Activated T-helper 1 cell treated with anti-CD3 and anti-CD28 coated beads, Interleukin-12 subunit alpha, Interleukin-12 subunit beta, Interleukin-2, Interleukin-4 antibody, amounts not matched to agents 30 ng/mL and 10 ng/mL and 1 ng/mL, durations not matched to agents 14 hours and 24 hours and 36 hours (primary cell): ENCODE results near the gene CCDC9B. TPM values are rescaled to one million over a fixed set of nuclear protein-coding genes. Genes with fewer than 3 reads are reported as not detected.

ENCODE experiments used
- DNase-seq: peaks from one replicate; pipeline ENCODE4 v3.0.0; 2021; ENCODE audit warnings: low spot score
- H3K27ac Mint-ChIP-seq: one replicate; pipeline ENCODE4 v1.8.0; 2021; ENCODE audit warnings: mild to moderate bottlenecking, mixed read lengths
- H3K27me3 Mint-ChIP-seq: one replicate; pipeline ENCODE4 v1.8.0; 2022; ENCODE audit warnings: mild to moderate bottlenecking, moderate library complexity, mixed read lengths; ENCODE audit not compliant: insufficient read depth
- H3K36me3 Mint-ChIP-seq: one replicate; pipeline ENCODE4 v1.8.0; 2021; ENCODE audit warnings: low read depth, mixed read lengths
- H3K4me1 Mint-ChIP-seq: one replicate; pipeline ENCODE4 v1.8.0; 2021; ENCODE audit warnings: low read depth, mixed read lengths
- H3K4me3 Mint-ChIP-seq: one replicate; pipeline ENCODE4 v1.8.0; 2021; ENCODE audit warnings: mild to moderate bottlenecking, moderate library complexity, mixed read lengths
- H3K9me3 Mint-ChIP-seq: one replicate; pipeline ENCODE4 v1.8.0; 2021; ENCODE audit warnings: mixed read lengths
- intact Hi-C: fragments of 100-400 bp; cut with micrococcal nuclease; formaldehyde crosslinking; loops from one replicate; pipeline ENCODE4 v1.15.1; 2024
- total RNA-seq: library from RNA; stranded (reverse); gene quantifications from 2 replicates; pipeline ENCODE4 v1.2.3, GENCODE V29; 2022

The CCDC9B gene
- total RNA-seq, 1 donor from 2014 or later = 0.21 TPM

- no peak overlapping the region for H3K27ac Mint-ChIP-seq
- peaks cover 43% of the 10 kb centered on the region for H3K4me1 Mint-ChIP-seq
- H3K36me3 Mint-ChIP-seq = peaks cover 8% of the 10 kb centered on the region
- intact Hi-C loops = no loop called here
- no peaks in the 10 kb centered on the region for H3K9me3 Mint-ChIP-seq
- no peak for DNase-seq
- no peak overlapping the region for H3K4me3 Mint-ChIP-seq
- H3K27me3 Mint-ChIP-seq = peaks cover 11% of the 10 kb centered on the region
These were observed 12.0 kb downstream of the CCDC9B start for GRCh38 chr15:40328751-40329150.

DNA sequence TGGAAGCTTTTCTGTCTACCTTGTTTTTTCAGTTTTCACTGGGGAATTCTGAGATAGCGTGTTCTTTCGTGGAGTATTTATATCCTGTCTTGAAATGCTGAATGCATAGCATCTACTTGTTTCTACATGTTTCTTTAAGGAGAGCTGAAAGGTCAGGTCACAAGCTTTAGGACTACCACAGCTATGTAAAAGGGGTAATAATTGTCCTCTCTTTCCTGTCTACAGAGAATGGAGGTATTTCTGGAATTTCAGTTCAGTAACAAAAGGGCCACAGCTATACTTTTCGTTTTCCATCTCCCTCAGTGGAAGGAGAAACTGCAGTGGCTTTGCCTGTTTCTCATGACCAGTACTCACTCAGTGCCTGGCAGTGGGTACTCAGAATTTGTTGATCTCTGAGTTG, 12.6 kb downstream of the CCDC9B start:
- Mint-ChIP-seq H3K36me3 (peaks cover 8% of the 10 kb centered on the region), H3K4me3 (no peak overlapping the region), H3K4me1 (peaks cover 40% of the 10 kb centered on the region), H3K9me3 (no peaks in the 10 kb centered on the region), H3K27ac (no peak overlapping the region), H3K27me3 (peaks cover 11% of the 10 kb centered on the region)
- intact Hi-C loops = no loop called here
- DNase-seq = no peak

- Mint-ChIP-seq H3K27ac (no peak overlapping the region), H3K36me3 (peaks cover 8% of the 10 kb centered on the region), H3K9me3 (no peaks in the 10 kb centered on the region), H3K27me3 (peaks cover 11% of the 10 kb centered on the region), H3K4me1 (peaks cover 45% of the 10 kb centered on the region), H3K4me3 (no peak overlapping the region)
- DNase-seq = no peak
- intact Hi-C loops = no loop called here
These were observed 13.3 kb downstream of the CCDC9B start for GRCh38 chr15:40327457-40327856.

- DNase-seq = no peak
- Mint-ChIP-seq H3K4me1 (peaks cover 58% of the 10 kb centered on the region), H3K9me3 (no peaks in the 10 kb centered on the region), H3K27me3 (peaks cover 11% of the 10 kb centered on the region), H3K36me3 (peaks cover 8% of the 10 kb centered on the region), H3K4me3 (peak overlapping the region; percentile 80), H3K27ac (no peak overlapping the region)
- intact Hi-C loops = no loop called here
These were observed 15.0 kb downstream of the CCDC9B start for GRCh38 chr15:40325700-40326099.

DNA sequence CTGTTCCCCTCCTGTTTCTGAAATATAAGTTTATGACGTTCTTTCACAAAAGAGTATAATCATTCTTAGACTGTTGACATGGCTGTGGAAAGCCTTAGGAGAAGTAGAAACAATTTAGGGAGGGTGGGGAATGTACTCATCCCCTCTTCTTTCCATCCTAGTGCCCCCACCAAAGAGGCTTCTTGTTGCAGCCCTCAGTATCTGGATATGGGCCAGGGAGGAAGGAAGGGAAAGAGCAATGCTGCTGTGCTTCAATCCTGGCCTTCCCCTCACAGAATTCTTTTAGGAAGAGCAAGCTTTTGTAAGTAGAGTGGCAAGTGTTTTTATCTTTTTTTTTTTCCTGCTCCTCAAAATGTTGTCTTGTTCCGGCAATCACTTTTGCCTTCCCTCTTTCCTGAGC, 15.6 kb downstream of the CCDC9B start:
- Mint-ChIP-seq H3K9me3 (no peaks in the 10 kb centered on the region), H3K27me3 (peaks cover 13% of the 10 kb centered on the region), H3K36me3 (peaks cover 8% of the 10 kb centered on the region), H3K4me1 (peaks cover 58% of the 10 kb centered on the region), H3K27ac (no peak overlapping the region), H3K4me3 (peak overlapping the region; percentile 80)
- intact Hi-C loops = no loop called here
- DNase-seq = no peak

DNA sequence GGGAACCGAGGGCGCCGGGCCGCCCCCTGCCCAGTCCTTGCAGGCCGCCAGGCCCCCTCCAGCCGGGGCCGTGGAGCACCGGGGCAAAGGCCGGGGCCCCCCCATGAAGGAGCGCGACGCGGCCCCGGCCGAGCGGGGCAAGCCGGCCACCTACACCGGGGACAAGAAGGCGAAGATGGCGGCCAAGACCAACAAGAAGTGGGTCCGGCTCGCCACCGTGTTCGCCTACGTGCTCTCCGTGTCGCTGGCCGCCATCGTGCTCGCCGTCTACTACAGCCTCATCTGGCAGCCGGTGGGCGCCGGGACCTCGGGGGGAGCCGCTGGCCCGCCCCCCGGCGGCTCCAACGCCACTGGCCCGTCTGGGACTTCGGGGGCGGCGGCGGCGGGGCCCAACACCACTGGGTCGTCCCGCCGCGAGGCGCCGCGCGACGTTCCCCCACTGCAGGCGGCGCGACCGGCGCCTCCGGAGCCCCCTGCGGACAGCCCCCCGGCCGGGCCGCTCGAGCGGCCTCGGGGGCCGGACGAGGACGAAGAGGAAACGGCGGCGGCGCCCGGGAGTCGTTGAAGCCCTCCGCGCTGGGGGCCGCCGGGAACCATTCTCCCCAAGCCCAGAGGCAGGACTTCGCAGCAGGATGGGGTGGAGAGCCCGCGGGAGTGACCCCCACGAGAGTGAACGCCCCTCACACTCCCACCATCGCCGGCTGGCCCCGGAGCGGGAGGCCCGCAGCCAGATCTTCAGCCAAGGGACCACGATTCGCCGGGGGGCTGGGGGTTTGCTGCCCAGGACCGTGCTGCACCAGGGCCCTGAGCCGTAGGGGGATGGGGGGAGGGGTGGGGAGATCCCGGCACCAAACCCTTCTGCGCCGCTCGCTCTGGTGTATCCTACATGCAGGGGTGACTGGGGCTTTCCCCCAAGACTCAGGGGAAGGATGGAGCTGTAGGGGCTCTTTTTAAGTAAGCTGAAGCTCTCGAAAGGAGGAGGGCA, 16.5 kb downstream of the CCDC9B start:
- H3K9me3 Mint-ChIP-seq = no peaks in the 10 kb centered on the region
- peak overlapping the region; percentile 80 for H3K4me3 Mint-ChIP-seq
- H3K4me1 Mint-ChIP-seq = peaks cover 58% of the 10 kb centered on the region
- H3K27me3 Mint-ChIP-seq = peaks cover 15% of the 10 kb centered on the region
- H3K27ac Mint-ChIP-seq = no peak overlapping the region
- intact Hi-C loops = loop anchor here (1.0 to 5.0 kb wide), 5 partner anchors 16 to 277 kb away; partner anchors contain the start of genes BMF and DISP2
- H3K36me3 Mint-ChIP-seq = peaks cover 8% of the 10 kb centered on the region
- peak; percentile 8 for DNase-seq

GRCh38 chr15:40323239-40323952, 17.3 kb downstream of the CCDC9B start, which contains the start of gene INAFM2:
INAFM2 (plus strand) TSS chr15:40323692; CDS start chr15:40324056, 364 bp downstream.
- Mint-ChIP-seq H3K9me3 (no peaks in the 10 kb centered on the region), H3K27me3 (peaks cover 15% of the 10 kb centered on the region), H3K4me1 (peaks cover 52% of the 10 kb centered on the region), H3K36me3 (peaks cover 8% of the 10 kb centered on the region), H3K27ac (no peak within 1 kb of the TSS), H3K4me3 (peak within 1 kb of the TSS; percentile 83)
- intact Hi-C loops = loop anchor here (1.0 to 5.0 kb wide), 5 partner anchors 15 to 276 kb away; partner anchors contain the start of genes BMF and DISP2
- peak; percentile 83 for DNase-seq

DNA sequence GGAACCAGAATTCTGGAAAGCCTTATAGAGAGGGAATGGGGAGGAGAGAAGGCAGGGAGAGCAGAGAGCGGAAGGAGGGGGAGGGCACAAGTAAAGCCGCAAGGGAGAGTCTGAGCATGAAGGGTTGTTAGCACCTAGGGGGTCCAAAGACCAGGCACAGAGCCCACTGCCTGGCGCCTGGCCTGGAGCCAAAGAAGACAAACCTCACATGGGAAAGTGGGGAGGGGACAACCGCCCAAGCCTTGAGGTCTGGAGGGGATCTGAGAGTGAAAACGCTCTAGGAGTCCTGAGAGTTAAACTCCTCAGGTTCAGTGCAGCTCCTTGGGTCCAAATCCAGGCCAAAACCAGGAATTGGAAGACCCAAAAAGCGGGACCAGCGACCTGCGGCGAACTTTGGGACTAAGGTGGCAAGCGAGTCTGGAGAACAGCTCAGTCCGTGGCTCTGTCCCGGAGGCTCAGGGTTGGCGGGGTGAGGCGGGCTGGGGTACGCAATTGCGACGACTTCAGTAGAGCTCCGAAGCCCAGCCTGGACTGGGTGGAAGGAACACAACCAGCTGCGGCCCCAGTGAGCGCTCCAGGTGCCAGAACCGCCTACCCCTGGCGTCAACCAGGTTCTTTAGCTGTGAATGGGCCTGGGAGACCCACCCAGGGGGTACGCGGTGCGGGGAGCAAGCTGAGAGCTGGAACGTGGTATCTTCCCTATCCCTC, 18.1 kb downstream of the CCDC9B start:
- peaks cover 8% of the 10 kb centered on the region for H3K36me3 Mint-ChIP-seq
- peak overlapping the region; percentile 83 for H3K4me3 Mint-ChIP-seq
- intact Hi-C loops = loop anchor here (1.0 to 5.0 kb wide), 5 partner anchors 14 to 275 kb away; partner anchors contain the start of genes BMF and DISP2
- H3K4me1 Mint-ChIP-seq = peaks cover 44% of the 10 kb centered on the region
- no peak overlapping the region for H3K27ac Mint-ChIP-seq
- H3K27me3 Mint-ChIP-seq = peaks cover 20% of the 10 kb centered on the region
- no peak for DNase-seq
- H3K9me3 Mint-ChIP-seq = no peaks in the 10 kb centered on the region

- H3K36me3 Mint-ChIP-seq = peaks cover 5% of the 10 kb centered on the region
- H3K9me3 Mint-ChIP-seq = no peaks in the 10 kb centered on the region
- peak overlapping the region; percentile 38 for H3K4me3 Mint-ChIP-seq
- peak; percentile 47 for DNase-seq
- no peak overlapping the region for H3K27ac Mint-ChIP-seq
- H3K4me1 Mint-ChIP-seq = peaks cover 32% of the 10 kb centered on the region
- peaks cover 25% of the 10 kb centered on the region for H3K27me3 Mint-ChIP-seq
- intact Hi-C loops = loop anchor here (1.0 to 5.0 kb wide), 4 partner anchors 17 to 274 kb away; partner anchors contain the start of gene BMF
These were observed 19.8 kb downstream of the CCDC9B start for GRCh38 chr15:40320931-40321371.

- no peak overlapping the region for H3K27ac Mint-ChIP-seq
- intact Hi-C loops = loop anchor here (5.0 kb wide), 2 partner anchors 213 to 273 kb away; partner anchors contain the start of gene BMF
These were observed 20.3 kb downstream of the CCDC9B start for GRCh38 chr15:40320409-40320808.

DNA sequence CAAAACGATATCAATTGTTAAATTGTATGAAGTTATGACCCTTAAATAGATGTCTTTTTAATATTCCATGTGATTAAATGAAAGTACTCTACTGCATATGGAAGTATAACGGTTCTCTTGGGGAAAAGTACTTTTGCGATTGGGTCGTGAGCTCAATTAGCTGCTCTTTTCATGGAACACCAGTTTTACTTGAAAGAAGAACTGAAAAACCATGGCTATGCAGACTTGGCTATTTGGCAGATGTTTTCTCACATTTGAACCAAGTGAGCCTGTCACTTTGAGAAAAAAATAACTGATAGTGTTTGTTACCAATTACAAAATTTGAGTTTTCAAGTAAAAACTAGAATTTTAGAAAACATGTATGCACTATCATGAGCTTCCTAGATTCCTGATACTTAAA, 23.2 kb downstream of the CCDC9B start:
- Mint-ChIP-seq H3K27ac (no peak overlapping the region), H3K4me1 (peaks cover 14% of the 10 kb centered on the region), H3K27me3 (peaks cover 46% of the 10 kb centered on the region), H3K36me3 (no peaks in the 10 kb centered on the region), H3K9me3 (no peaks in the 10 kb centered on the region), H3K4me3 (no peak overlapping the region)
- no peak for DNase-seq
- intact Hi-C loops = no loop called here

More at GRCh38 chr15:40320409-40320808, 20.3 kb downstream of the CCDC9B start:
- Mint-ChIP-seq H3K9me3 (no peaks in the 10 kb centered on the region), H3K4me1 (peaks cover 27% of the 10 kb centered on the region), H3K4me3 (no peak overlapping the region), H3K36me3 (peaks cover 4% of the 10 kb centered on the region), H3K27me3 (peaks cover 28% of the 10 kb centered on the region)
- DNase-seq = no peak

GRCh38 chr15:40316931-40317330, 23.8 kb downstream of the CCDC9B start:
- Mint-ChIP-seq H3K27me3 (peaks cover 52% of the 10 kb centered on the region), H3K4me3 (no peak overlapping the region), H3K27ac (no peak overlapping the region), H3K4me1 (peaks cover 8% of the 10 kb centered on the region), H3K36me3 (no peaks in the 10 kb centered on the region), H3K9me3 (no peaks in the 10 kb centered on the region)
- no peak for DNase-seq
- intact Hi-C loops = no loop called here
